ENCODE data around the gene DRD1. TPM values are rescaled to one million over a fixed set of nuclear protein-coding genes. Genes with fewer than 3 reads are reported as not detected.

The DRD1 gene
- polyA plus RNA-seq, 2 donors, result 0.02 to 0.08 TPM

Other genes with a start within 250 kb of the DRD1 start
- gene SFXN1, start 34.4 kb upstream of the DRD1 start, polyA plus RNA-seq, result 10 to 100 TPM in 1 of 2 donors, 1 to 10 TPM in 1; 9.3 to 14.1 TPM
- gene HRH2, start 213.9 kb upstream of the DRD1 start, polyA plus RNA-seq, result under 1 TPM; 0.18 to 0.40 TPM

All from esophagus (tissue), 2 donors.